Hematopoietic multipotent progenitor cell treated with erythropoietin and hydrocortisone succinate and interleukin-3 and kit ligand, for 15 days (in vitro differentiated cells): ENCODE data around the gene IER5.

Experiments used
- DNase-seq: peaks from one replicate; pipeline ENCODE4 v3.0.0-alpha.2; 2015; ENCODE audit warnings: low spot score

IER5 gene

DNA sequence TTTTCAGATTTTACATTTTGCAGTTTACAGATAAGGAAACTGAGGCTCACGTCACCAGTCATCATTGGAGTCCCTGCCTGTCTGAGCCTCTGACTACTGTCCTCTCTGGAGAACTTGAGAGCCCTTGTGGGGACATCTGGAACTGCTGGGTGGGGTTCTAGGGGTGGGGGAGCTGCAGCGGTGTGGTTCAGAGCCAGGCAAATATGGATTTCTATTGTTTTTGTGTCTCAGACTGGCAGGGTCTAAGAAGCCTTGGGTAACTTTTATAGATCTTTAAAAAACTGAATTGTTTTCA, 46.9 kb downstream of the IER5 start:
- peak; percentile 70 for DNase-seq

GRCh38 chr1:181135815-181136737, 47.6 kb downstream of the IER5 start:
- DNase-seq = no peak

GRCh38 chr1:181136738-181137122, 48.2 kb downstream of the IER5 start:
- DNase-seq = no peak

DNA sequence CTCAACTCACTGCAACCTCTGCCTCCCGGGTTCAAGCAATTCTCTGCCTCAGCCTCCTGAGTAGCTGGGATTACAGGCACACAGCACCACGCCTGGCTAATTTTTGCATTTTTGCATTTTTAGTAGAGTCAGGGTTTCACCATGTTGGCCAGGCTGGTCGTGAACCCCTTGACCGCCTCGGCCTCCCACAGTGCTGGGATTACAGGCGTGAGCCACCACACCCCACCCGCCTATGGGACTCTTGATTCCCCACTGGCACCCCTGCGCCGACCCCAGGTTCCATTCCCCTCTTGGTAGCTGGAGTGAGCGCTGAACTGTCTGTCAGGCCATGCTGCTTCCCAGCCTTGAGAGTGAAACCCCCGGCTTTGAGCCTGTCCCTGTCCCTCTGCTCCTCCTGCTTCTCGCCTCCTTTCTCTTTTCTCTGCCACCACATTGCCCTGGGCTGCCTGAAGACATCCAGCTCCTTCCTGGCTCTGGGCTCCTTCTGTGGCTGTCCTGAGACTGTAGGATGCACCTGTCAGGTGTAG, 48.8 kb downstream of the IER5 start:
- no peak for DNase-seq

DNA sequence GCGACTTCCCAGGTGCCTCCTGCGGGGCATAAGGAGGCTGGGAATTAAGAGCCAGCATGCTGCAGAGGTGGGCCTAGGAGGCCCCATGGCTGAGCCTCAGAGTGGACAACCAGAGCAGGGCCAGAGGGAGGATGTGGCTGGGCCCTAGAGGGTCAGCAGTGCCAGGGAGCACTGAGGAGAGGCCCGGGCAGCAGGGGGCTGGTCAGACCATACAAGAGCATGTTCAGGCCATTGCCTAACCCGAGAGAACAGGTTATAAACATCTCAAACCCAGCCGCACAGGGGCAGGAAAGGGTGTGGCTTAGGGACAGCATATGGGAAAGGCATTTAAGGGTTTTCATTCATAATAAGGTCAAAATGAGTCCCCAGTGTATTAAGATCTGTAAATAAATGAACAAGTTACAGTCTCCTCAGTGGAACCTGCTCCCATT, 51.1 kb downstream of the IER5 start:
- no peak for DNase-seq

DNA sequence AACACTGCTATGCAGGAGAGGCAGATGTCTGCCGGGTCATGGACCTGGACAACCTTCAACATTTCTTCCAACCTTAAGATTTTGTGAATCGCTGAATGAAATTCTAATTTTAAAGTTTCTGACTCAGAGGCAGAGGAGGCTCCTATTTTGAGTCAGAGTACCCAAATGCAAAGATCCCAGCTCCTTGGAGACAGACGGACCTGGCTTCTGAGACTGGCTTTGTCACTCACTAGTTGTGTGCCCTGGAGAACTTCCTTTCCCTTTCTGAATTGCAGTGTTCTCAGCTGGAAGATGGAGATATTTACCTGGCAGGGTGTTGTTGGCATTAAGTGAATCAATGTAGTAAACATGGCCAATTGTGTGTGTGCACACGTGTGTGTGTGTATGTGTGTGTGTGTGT, 51.9 kb downstream of the IER5 start:
- no peak for DNase-seq

DNA sequence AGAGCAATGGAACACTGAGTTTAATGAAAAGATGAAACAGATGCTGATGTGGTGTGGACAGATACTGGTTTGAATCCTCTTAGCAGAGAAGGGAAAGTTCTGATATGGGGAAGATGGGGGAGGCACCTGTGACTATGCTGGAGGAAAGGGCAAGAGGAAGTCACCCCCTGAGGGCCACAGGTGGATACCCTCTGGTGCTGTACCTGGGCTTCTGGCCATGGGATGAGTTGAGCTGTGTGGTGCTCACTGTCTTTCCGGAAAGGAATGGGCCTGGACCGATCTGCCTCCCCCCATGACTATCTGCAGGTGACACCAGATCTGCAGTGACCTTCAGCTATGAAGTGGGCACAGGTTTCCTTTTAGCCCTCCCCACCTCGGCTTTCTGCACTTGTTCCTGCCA, 52.4 kb downstream of the IER5 start:
- no peak for DNase-seq

DNA sequence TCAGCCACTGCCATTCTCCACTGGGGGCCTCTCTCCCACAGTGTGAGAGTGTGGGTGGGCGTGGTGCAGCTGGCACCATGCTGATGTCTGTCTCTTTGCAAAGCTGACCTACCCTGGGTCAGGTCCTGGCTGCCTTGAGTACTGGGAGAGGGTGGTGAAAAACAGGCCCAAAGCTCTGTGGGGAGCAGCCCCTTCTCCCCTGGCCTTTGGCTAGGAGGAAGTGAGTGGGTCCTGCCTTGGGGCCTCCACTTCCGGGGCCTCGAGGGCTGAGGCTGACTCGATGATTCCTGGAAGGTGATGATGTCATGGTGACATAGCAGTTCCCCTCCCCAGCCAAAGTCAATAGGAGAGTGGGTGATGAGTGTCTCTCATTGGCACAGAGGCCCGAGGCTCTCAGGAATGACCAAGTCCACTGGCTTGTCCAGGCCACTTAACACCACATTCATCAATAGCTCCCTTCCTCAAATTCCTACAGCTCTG, 53.0 kb downstream of the IER5 start:
- DNase-seq = peak; percentile 84
